Muscle of back (tissue), 11 donors: ENCODE measurements around the gene ACSS1. TPM values are rescaled to one million over a fixed set of nuclear protein-coding genes. Genes with fewer than 3 reads are reported as not detected.

Experiments
- DNase-seq, 3 donors: peaks; one replicate each; pipeline versions ENCODE4 v3.0.0 to v3.0.0-alpha.2; 2013
- polyA plus RNA-seq, 10 donors: library from polyadenylated mRNA; unstranded; fragments of 120-200 nt; gene quantifications; one replicate each; pipeline ENCODE4 v1.2.1, GENCODE V29; 2013; ENCODE audit not compliant: insufficient read length in 10 of 10

ACSS1 gene
- polyA plus RNA-seq, 10 donors, result 16.3 to 30.2 (median 18.9) TPM

- DNase-seq, result peak; percentile 19 to 48 (median 46)
These were observed 23.3 kb upstream of the ACSS1 start for GRCh38 chr20:25081065-25081729.

DNA sequence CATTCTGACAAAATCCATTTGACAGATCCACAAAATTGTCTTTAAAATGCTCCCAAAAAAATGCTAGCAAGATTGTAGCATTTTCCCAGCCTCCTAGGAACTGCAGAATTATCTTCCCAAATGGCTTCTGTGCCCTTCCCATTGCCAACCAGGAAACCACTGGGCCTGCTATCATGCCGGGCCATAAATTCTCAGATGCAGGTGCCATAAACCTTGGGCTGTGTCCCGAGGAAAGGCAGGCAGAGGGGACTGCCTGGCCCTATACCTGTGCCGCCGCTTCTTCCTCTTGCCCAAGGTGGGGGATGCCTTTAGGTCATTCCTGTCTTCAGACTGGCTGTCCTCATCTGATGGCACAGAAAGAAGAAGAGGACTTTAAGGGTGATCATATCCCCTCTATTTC lies 21.2 kb upstream of the ACSS1 start:
- DNase-seq, result no peak

GRCh38 chr20:25078662-25079061 lies 20.7 kb upstream of the ACSS1 start:
- no peak for DNase-seq

GRCh38 chr20:25077610-25078169 lies 19.8 kb upstream of the ACSS1 start:
- no peak for DNase-seq

DNA sequence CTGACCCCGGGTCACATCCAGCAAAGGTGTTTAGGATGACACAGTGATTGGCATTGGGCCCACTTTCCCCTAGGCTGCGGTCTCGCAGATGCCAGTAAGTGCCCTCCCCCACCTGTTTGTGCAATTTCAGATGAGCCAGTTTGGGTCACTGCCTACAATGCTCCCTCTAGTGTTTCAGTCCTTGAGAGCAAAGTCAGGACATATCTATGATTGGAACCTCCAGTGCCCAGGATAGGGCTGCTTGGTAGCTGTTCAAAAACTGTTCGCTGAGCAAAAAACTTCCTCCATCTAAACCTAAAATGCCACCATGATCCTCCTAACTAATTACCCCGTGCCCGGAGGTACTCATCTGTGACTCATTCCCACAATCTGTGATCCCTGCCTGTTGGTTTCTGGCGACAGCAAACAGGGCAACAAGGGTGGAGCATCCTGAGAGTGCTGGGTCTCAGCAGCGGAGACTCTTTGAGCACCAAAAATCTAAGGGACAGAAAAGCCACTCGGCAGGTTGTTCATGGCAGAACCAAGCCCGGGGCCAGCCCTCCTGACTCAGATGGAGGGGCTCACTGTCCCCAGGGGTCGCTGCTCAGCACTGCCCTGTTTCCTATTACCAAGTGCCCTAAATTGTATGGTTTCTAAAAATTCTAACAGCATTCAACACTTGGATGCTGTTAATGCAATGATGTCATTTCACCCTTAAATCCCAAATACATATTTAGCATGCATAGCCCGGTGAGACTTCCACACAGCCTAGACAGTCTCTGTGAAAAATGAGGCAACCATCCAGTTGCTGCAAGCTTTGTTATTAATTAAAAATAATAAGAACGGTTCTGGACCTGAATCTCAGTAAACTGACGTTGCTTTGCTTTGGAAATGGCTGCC lies 19.0 kb upstream of the ACSS1 start:
- DNase-seq, result no peak

GRCh38 chr20:25076201-25076600 lies 18.3 kb upstream of the ACSS1 start:
- DNase-seq, result no peak

- no peak for DNase-seq
These were observed 15.6 kb upstream of the ACSS1 start for GRCh38 chr20:25073544-25073943.

DNA sequence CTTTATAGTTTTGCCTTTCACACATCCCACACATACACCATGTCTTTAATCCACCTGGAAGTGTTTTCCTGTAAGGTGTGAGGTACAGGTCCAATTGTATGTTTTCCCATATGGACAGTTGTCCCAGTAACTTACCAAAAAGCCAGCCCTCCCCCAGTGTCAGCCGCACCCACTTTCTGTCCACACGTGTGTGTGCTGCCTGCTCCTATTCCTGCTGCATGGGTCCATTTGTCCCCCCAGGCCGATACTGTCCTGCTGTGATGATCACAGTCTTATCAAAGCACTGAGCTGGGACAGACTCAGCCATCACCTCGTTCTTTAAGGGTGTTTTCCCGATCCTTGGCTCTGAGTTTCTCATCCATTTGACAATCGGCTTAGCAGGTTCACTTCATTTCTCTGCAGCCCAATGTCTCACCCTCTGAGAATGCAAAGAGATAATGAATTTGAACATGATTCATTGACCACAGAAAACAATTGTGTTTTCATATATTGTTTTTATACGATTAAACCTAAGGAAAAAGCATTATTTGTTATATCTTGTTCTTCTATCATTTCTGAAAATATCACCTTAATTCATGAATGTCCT lies 14.4 kb upstream of the ACSS1 start:
- no peak for DNase-seq

DNA sequence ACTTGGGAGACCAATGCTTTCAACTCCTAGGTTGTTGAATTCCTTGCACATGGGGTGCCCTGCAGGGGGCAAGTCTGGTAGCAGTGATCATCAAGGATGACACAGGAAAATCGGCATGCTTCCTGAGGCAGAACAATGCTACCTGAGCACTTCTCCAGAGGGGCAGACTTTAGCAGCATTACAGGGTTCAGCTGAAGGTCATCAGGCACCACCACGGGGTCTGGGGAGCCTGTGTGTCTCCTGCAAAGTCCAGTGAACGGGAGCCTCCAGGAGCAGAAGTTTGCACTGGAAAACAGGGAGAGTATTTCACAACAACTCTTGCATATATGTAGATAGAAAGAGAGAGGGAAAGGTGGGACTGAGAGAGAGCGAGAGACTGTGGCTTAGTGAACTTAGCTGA lies 13.8 kb upstream of the ACSS1 start:
- DNase-seq, result no peak

- DNase-seq, result no peak
These were observed 13.0 kb upstream of the ACSS1 start for GRCh38 chr20:25070821-25071473.

- DNase-seq, result no peak
These were observed 9.4 kb upstream of the ACSS1 start for GRCh38 chr20:25067102-25067987.

DNA sequence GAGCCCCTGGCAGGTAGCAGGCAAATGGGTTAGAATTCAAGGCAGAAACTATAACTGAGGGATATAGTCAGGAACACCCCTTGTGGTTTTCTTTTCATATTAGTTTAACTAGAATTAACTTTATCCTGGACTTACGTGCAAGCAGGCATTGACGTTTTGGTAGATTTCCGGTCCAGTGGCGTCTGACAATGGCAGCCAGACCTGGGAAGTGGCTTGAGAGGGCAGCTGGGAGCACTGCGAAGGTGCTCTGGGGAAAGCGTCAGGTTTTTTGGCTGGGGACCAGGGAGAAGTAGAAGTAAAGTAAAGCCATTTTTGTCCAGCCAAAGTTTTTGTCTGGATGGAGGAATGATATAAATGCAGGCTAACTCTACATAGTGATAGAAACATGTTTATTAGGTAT lies 8.4 kb upstream of the ACSS1 start:
- no peak for DNase-seq

- DNase-seq, result peak; percentile 57 to 84 (median 72)
These were observed 7.8 kb upstream of the ACSS1 start for GRCh38 chr20:25065625-25066338.

DNA sequence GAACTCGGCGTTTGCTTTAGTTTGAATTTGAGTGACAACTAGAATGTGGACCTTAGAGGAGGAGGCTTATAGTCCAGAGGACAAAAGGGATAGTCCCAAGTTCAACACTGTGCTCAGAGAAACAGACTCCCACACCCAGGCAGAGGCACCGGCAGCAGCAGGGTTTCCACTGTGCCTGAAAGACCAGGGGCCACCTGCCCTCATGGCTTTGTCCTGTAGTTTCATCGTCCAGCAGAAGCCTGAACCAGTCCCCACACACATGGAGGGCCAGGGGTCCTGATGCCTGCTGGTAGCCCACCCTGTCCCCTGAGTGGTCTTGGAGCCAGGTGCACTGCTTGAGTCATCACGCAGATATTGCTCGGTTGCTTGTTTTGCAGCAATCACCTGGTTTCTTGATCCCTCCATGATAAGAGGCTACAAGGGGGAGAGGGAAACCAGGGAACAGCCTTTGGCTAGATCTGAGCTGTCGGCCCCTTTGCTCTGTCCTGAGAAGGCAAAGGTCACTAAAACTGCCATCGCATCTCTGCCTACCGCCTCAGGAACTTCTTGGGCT lies 7.2 kb upstream of the ACSS1 start:
- DNase-seq, result no peak

DNA sequence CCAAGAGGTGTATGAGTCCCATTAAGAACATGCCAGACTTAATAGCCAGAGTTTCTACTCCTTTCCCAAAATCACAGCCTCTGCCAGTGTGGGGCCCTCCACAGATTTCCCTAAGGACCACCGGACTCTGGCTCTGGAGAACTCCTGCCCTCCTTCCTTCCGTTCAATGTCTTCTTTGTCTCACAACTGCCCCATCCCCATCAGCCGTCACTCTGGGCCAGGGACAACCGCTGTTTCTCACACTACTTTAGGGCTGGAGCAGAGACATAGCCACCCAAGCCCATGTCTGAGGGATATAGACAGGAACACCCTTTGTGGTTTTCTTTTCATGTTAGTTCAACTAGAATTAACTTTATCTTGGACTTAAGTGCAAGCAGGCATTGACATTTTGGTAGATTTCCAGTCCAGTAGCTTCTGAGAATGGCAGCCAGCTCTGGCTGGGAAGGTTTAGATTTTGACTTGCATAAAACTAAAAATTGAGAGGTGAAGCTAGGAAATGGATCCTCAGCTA lies 6.7 kb upstream of the ACSS1 start:
- no peak for DNase-seq

DNA sequence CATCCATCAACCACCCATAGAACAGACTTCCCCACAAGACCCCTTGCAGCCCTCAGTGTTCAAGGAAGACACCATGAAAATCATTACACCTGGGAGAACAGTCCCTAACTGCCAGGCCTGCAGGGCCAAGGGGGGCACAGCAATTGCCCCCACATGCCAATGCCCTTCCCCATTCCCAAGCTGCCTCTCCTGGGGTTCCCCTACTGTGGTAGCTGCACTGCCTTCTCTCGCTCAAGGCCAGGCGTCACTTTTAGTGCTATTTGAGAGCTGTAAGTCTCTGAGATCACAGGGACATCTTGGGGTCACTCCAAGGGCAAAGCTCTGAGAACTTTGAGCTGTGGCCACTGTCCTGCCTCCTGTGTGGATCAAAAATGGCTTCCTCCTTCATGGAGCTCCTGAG lies 6.0 kb upstream of the ACSS1 start:
- DNase-seq, result no peak

DNA sequence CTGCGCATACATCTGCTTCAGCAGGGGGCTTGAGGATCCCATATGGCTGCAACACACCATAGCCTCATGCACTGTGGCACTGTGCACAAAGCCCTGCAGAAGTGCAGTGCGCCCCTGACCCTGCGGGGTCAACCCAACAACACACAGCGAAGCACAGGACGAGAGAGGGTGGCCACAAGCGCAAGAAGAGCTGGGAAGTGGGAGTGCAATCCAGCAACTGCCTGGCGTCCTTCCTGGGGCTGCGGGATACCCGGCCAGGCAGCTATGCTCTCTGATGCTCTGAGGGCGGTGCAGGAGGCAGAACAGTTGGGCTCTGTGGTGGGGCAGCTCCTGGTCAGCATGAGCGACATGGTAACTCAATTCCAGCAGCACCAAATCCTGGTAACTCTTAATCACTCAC lies 5.6 kb upstream of the ACSS1 start:
- DNase-seq, result no peak

- no peak for DNase-seq
These were observed 4.9 kb upstream of the ACSS1 start for GRCh38 chr20:25062841-25063240.

DNA sequence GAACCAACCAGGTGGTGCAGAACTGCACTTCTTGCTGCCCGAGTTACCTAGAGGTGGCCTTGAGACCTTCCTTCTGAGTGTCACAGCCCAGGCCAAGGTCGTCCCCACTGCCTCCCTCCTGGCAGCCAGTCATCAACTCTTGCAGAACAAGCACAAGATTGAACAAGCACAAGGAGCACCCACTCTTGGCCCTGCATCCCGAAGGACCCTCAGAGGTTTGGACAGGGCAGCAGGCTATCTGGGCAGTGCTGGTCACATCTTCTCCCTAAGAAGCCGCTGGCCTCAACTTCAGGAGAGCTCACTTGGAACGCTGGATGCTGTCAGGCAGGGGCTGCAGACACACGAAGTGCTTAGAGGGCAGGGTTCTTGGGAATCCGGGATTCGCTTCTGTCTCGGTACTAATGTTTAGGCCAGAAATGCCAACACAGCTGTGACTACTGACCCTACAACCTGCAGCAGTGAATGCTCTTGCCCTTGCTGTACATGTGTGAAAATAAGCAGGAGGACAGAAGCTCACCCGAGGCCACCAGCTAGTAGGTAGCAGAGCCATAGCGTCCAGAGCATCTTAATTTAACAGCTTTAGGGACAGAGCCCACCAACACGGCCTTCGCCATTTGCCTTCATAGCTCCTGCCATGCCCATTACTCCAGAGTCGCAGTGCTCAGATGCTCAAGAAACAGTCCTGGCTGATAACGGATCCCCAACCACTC lies 4.0 kb upstream of the ACSS1 start:
- DNase-seq, result no peak
